Raji (cell line): ENCODE data around the gene MVK.
A peak's percentile ranks its signal among the peaks of the same experiment; 100 is the strongest.

Experiments
- POLR2A ChIP-seq: IDR thresholded peaks from 2 replicates; pipeline ENCODE4 v1.6.1; 2011; ENCODE audit warnings: low read depth, low read length, control low read depth; ENCODE audit not compliant: insufficient read depth

The MVK gene

DNA sequence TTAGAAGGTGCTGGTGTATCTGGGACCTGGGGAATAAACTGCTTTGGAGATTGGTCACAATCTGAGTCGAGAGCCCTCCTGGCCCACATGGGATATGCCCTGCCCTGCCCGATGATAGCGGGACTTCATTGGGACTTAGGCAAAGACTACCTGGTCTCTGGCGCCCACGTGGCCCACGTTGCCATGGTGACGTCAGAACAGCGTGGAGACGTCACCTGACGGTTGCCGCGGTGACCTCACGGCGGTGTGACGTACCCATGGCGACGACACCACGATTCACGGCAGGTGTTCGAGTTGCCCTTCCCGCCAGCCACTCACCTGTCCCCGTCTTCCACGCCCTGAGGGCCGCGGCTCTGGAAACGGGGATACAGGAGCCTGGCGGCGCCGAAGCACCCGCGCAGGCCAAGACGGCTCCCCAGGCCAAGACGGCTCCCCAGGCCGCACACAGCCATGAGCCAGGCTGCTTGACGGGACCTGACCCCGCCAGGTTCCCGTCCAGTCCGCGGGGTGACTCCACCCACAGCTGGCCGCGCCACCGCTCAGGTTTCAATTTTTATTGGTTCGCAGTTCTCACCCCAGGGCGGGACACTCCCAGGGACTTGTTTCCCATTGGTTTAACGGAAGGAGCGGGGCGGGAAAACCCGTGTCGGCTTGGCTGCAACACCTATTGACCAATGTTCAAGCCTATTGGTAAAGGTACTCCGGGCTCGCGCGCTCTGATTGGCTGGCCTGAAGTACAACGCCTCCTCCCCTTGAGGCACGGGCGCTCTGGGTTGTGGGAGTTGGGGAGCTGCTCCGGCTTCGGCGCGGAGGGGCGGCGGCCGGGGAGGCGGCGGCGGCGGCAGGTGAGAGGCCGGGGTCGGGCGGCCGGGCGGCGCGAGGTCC lies at the start of gene MVK, which contains the start of gene MMAB:
TSS of gene MVK (plus strand) at position 766 of the 885 bp plus-strand sequence. CDS start 1,029 bp downstream, outside the sequence.
TSS of gene MMAB (minus strand) at position 476 of the 885 bp plus-strand sequence. CDS start at position 452, 24 bp downstream.
- peak; percentile 84 for TF ChIP-seq POLR2A

DNA sequence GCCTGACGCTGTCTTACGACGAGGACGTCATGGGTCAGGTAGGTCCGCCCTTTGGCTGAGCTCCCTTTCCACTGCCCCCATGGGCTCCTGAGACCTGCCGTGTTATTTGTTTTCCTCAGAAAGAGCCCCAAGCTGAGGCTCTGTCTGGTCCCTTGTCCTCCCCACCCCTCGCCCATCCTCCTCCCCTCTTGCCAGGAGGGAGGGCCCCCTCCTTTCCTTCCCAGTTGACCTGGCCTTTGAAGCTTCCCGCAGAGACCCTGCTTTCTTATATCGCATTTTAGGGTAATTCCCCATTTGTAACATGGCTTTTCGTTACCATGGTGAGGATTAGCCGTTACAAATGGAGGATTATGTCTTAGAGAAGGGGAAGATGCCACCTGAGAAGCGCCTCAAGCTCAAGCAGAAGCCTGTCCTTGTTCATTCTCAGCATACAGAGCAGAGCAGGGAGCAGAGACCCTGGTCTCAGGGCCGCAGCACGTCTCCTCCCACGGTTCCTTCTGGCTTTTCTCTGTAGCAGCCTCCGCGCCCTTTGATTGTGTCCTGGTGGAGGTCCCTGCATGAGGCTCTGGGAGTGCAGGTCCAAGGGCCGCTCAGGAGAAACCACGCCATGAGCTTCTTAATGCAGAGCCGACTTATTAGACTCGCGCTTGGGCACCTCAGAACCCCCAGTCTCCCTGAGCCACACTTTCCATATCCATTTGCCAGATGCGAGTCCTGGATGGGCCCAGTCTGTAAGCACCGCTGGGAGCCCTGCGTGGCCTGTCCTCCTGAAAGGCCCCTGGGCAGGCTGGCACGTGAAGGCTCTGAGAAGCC lies 48.9 kb upstream of the MVK start:
- TF ChIP-seq POLR2A = no peak

DNA sequence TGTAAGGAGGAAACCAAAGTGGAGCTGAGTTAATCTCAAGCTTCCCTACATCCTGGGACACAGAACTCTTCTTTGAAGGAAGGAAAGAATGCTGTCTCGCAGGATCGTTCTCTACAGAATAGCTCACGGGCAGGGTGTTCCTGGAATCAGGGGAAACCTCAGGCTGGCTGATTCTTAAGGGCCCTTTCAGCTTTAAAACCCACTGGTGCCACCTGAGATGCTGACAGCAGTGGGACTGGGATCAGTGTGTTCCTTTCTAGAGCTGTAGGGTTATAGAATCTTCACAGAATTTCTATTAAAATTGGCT lies 48.4 kb upstream of the MVK start:
- no peak for TF ChIP-seq POLR2A

DNA sequence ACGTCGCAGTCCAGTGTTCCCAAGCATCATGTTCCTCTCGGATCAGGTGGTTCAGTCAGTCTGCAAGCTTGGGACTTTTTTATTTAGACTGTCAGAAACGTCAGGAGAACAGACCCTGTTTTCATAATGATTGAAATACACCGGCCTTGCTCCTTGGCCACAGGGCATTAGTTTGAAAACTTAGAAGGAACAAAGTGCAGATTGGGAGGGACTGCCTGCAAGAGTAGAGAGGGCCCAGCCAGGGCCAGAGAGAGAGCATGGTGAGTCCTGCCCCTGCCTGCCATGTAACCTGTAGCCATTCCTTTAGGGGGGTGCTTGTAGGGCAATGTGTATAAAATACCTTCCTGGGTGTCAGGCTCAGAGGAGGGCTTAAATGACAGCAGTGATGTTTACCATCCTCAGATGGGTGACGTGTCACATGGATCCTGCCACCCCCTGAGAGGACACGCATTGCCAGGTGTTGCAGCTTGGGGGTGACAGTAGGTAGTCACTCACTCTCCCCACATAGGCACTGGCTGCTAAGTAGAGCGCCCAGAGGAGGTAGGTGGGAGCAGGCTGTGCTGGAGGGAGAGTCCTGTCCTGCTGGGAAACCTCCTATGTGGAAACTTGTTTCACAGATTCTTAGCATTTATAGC lies 46.0 kb upstream of the MVK start:
- TF ChIP-seq POLR2A = no peak

DNA sequence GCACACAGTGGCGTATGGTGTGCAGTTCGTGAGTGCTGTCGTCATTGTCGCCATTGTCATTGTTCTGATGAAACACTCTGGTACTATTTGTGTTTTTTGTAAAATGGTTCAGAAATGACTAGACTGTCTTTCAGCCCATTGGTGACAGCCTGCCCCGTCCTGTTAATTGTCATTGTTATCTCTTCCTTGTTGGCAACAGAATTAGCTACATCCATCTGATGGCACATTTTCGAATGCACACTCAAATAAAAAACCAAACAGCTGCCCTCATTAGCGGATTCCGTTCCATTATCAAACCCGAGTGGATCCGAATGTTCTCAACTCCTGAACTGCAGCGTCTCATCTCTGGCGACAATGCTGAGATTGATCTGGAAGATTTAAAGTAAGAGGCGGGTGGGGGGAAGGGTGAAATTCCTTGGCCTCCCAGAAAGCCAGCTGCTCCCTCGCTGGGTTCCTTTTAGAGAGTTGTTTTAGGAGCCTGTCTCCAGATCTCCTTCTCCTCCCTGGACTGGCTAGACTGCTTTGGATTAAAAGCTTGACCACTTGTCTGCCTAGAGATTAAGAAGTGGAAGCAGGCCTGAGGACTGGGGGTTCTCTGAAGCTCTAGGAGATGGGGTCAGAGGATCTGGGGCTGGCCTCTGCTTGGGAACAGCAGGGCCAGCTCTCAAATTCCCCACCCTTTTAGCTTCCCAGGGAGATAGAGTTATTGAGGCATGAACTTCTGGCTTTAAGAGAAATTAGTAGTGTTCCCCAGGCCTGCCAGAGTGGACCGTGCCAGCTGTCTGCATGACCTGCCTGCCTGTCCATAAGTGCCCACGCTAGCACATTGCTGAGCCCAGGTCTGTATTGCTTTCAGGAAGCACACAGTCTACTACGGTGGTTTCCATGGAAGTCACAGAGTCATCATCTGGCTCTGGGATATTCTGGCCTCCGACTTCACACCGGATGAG lies 43.6 kb upstream of the MVK start:
- no peak for TF ChIP-seq POLR2A

DNA sequence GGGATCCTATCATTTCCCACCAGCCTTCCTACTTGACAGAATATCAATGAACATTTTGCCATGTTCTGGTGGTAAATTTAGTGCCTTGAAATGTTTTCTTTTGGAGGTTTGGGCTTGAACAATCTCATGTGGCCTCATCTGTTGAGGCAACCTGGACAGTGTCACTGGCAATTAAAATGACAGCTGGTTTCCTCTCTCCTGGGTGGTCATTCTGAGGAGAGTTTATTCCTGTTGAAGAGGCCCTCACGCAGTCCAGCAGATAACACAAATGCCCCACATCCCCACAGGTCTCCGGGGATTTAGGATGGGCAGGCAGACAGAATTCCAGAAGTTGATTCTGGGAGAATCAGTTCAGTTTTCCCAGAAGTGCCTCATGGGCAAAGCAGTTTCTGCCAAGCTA lies 42.2 kb upstream of the MVK start:
- no peak for TF ChIP-seq POLR2A

DNA sequence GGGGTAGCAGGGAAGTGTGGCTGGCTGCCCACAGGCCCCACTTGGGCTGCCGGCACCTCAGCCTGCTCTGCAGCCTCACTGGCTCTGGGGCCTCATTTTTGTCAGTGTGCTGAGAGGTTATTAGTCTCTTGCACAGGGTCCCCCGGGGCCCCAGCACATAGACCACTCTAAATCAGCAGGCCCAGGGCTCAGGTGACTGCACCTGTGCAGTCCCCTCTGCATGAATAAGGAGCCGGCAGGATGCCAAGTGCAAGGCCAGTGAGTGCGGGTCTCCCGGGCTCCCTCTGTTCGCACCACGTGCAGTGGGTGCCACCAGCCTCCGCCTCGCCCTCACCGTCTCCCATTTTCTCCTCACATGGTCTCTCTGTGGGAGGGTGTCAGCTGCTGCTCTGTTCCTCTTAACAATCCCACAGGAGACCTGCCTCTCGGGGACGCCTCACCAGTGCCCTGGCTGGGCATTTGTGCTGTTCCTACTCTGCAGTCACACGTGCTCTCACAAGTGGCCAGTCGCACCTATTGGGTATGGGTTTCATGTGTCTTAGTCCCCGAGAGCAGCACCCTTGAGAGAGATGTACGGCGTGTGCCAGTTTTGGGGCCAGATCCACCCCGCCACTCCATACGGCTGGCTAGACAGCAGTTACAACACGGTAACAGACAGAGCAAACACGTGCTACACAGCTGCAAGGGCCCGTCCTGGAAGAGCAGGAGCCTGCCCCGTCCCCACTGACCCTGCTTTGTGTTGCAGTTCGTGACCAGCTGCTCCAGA lies 40.7 kb upstream of the MVK start:
- no peak for TF ChIP-seq POLR2A

DNA sequence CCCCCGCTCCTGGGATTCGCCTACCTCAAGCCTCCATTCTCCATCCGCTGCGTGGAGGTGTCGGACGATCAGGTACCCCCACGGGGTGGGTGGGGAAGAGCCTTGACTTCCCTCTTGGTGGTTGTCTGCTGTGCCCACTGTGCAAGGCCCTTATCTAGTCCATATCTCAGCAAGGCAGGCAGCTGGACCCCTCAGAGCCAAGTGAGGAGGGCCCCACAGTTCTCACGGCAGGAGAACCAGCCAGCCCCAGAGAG lies 40.2 kb upstream of the MVK start:
- no peak for TF ChIP-seq POLR2A

DNA sequence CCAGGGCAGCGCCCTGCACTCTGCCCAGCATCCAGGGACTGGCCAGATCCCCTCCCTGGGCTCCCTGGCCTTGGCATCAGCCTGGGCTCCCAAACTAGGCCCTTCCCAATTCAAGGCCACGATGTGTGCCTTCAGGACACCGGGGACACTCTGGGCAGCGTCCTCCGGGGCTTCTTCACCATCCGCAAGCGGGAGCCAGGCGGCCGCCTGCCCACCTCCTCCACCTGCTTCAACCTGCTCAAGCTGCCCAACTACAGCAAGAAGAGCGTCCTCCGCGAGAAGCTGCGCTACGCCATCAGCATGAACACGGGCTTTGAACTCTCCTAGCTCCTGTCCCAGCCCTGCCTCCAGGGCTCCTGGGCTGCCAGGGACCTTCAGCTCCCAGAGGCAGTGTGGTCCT lies 39.1 kb upstream of the MVK start:
- TF ChIP-seq POLR2A = no peak

DNA sequence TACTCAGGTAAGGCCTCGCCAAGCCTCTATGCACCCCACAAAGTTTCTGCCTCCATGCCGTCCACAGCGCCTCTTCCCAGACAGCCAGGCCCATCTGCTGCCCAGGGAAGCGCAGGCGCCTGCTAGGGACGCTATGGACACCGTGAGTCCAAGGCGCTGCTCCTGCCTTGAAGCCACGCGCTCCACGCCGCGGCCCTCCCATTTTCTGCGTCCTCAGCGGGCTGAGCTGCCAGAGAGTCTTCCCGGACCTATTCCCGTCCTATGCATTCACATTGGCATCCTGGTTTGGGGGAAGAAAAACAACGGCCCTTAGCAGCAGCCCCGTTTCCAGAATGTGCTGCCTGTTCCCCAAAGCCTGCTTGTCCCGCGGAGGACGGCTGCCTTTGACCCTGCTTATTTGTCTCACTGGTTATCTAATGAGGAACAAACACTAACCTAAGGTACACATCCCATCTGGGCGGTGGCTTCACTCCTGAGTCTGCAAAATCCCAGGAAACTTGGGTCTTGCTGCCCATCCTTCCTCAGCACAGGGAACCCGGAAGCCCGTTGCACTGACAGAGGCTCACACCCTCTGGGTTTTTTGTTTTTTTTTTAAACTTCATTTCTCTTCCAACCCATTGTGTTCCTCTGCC lies 38.2 kb upstream of the MVK start:
- no peak for TF ChIP-seq POLR2A

DNA sequence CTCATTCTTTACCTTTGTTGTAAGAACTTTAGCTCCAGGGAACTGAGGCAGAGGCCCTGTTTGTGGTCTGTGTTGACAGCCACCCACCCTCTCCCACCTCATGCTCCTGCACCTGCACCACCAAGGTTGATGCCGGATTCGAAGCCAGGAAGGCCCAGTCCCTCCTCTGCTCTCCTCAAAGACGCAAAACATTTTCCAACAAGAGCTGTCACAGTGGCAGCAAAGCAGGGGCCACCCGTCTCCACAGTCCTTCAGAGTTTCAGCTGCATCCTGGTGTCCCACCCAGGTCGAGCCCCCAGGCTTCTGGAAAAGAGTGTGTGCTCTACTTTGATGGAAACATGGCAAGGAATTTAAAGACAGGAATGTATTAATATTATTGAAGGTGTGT lies 37.7 kb upstream of the MVK start:
- no peak for TF ChIP-seq POLR2A

DNA sequence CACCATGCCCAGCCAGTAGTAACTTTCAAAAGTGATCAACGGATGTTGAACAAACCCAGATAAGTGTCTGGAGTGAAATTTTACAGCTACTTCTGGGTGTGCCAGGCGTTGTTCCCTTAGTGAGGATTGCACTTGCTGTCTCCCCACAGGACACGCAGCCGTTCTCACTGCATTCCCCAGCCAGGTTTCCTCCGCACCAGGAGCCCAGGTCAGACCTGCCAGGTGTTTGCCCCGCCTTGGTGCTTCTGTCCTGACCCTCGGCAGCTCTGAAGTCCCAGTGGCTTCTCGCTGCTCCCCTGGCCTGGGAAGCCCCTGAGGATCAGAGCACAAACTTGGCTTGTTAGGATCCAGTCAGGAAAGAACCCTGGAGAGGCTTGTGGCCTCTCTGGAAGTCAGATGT lies 36.5 kb upstream of the MVK start:
- no peak for TF ChIP-seq POLR2A

DNA sequence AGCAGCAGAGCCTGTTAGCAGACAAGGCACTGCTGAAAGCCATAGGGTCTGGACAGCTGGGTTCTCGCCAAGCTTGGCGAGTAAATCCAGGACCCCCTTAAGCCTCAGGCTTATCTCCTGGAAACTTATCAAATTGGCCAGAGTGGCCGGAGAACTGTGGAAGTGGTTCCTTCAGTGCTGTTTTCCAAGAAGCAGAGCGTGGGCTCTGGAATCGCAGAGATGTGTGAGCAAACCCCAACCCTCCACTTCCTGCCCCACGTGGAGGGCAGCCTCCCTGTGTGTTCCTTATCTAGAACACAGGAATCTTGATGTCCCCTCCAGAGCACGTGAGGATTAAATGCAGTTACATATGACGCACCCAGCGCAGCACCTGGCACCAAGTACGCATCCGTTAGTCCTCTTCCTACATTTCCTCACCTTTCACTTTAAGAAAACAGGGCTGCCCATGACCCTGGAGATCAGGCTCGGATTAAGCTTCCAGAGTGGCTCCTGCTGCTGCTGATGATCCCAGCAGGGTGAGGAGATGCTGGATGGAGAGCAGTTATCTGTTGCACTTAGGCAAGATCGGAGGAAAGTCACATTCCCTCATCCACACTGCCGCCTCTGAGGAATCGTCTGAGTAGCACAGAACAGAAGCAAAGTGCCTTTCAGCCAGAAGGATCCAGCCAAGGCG lies 35.3 kb upstream of the MVK start:
- TF ChIP-seq POLR2A = no peak
